Progenitor cell of endocrine pancreas (in vitro differentiated cells): Measurements from ENCODE around the gene RFC3. TPM values are rescaled to one million over a fixed set of nuclear protein-coding genes. Genes with fewer than 3 reads are reported as not detected.

Experiments used
- DNase-seq: peaks from one replicate; pipeline ENCODE4 v3.0.0; 2021; ENCODE audit warnings: low spot score; ENCODE audit not compliant: unreplicated experiment
- H3K27ac Mint-ChIP-seq: 2 replicates; pipeline ENCODE4 v1.8.0; 2021; ENCODE audit warnings: mild to moderate bottlenecking, moderate library complexity, mixed read lengths
- H3K27me3 Mint-ChIP-seq: 2 replicates; pipeline ENCODE4 v1.8.0; 2021; ENCODE audit warnings: mixed read lengths
- H3K36me3 Mint-ChIP-seq: 2 replicates; pipeline ENCODE4 v1.8.0; 2022; ENCODE audit warnings: mixed read lengths; ENCODE audit not compliant: insufficient read depth
- H3K4me1 Mint-ChIP-seq: 2 replicates; pipeline ENCODE4 v1.8.0; 2021; ENCODE audit warnings: low read depth, mixed read lengths
- H3K4me3 Mint-ChIP-seq: 2 replicates; pipeline ENCODE4 v1.8.0; 2021; ENCODE audit warnings: low read depth, mild to moderate bottlenecking, moderate library complexity, mixed read lengths
- H3K9me3 Mint-ChIP-seq: 2 replicates; pipeline ENCODE4 v1.8.0; 2021; ENCODE audit warnings: low read depth, mixed read lengths
- total RNA-seq: library from RNA; stranded (reverse); gene quantifications from 2 replicates; pipeline ENCODE4 v1.2.1, GENCODE V29; 2021
- TF ChIP-seq, protein P1 (sequence below): fragments of 200-600 bp; sonication (generic); IDR thresholded peaks from one replicate; pipeline ENCODE4 v1.5.0; 2021; ENCODE audit warnings: antibody characterized with exemption, mild to moderate bottlenecking; ENCODE audit not compliant: unreplicated experiment

RFC3 gene
- total RNA-seq, 1 donor from 2014 or later, result 21.1 TPM

DNA sequence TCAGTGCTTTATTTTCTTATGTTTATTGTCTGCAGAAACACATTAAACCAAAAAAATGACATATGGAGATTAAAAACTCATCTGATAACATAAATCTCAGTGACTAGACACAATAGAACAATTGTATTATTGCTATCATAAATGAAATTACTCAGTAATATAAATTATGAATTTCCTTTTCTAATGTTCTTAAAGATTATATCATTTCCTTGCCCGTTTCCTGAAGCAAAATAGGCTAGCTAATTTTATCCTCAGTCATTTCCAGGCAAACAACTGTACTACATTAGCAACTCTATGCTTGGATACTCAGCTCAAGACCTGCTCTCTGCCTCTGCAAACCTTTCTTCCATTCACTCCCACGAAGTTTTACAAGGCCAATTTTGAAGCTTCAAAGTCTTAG is 61.2 kb downstream of the RFC3 start:
- peaks cover 5% of the 10 kb centered on the region for H3K9me3 Mint-ChIP-seq
- no peak for DNase-seq
- H3K4me1 Mint-ChIP-seq, result peaks cover 8% of the 10 kb centered on the region
- H3K4me3 Mint-ChIP-seq, result no peak overlapping the region
- TF ChIP-seq, protein P1, sequence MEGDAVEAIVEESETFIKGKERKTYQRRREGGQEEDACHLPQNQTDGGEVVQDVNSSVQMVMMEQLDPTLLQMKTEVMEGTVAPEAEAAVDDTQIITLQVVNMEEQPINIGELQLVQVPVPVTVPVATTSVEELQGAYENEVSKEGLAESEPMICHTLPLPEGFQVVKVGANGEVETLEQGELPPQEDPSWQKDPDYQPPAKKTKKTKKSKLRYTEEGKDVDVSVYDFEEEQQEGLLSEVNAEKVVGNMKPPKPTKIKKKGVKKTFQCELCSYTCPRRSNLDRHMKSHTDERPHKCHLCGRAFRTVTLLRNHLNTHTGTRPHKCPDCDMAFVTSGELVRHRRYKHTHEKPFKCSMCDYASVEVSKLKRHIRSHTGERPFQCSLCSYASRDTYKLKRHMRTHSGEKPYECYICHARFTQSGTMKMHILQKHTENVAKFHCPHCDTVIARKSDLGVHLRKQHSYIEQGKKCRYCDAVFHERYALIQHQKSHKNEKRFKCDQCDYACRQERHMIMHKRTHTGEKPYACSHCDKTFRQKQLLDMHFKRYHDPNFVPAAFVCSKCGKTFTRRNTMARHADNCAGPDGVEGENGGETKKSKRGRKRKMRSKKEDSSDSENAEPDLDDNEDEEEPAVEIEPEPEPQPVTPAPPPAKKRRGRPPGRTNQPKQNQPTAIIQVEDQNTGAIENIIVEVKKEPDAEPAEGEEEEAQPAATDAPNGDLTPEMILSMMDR, result no peak
- no peak overlapping the region for H3K27ac Mint-ChIP-seq
- no peaks in the 10 kb centered on the region for H3K36me3 Mint-ChIP-seq
- no peaks in the 10 kb centered on the region for H3K27me3 Mint-ChIP-seq

DNA sequence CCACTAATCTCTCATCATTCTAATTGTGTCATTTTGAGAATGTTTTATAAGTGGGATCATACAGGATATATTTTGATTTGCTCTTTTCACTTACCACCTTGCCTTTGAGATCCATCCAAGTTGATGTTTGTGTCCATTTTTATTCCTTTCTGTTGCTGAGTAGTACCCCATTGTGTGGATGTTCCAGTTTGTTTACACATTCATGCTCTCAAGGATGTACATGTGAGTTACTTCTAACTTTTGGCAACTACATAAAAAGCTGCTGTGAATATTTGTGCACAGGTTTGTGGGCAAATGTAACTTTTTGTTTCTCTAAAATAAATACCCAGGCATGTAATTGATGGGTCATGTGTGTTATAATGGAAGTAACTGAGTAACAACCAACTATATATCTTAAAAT is 64.9 kb downstream of the RFC3 start:
- no peak overlapping the region for H3K4me3 Mint-ChIP-seq
- no peak overlapping the region for H3K27ac Mint-ChIP-seq
- peaks cover 2% of the 10 kb centered on the region for H3K36me3 Mint-ChIP-seq
- no peak for DNase-seq
- TF ChIP-seq, protein P1, result no peak
- H3K4me1 Mint-ChIP-seq, result no peaks in the 10 kb centered on the region
- H3K27me3 Mint-ChIP-seq, result no peaks in the 10 kb centered on the region
- peaks cover 5% of the 10 kb centered on the region for H3K9me3 Mint-ChIP-seq

DNA sequence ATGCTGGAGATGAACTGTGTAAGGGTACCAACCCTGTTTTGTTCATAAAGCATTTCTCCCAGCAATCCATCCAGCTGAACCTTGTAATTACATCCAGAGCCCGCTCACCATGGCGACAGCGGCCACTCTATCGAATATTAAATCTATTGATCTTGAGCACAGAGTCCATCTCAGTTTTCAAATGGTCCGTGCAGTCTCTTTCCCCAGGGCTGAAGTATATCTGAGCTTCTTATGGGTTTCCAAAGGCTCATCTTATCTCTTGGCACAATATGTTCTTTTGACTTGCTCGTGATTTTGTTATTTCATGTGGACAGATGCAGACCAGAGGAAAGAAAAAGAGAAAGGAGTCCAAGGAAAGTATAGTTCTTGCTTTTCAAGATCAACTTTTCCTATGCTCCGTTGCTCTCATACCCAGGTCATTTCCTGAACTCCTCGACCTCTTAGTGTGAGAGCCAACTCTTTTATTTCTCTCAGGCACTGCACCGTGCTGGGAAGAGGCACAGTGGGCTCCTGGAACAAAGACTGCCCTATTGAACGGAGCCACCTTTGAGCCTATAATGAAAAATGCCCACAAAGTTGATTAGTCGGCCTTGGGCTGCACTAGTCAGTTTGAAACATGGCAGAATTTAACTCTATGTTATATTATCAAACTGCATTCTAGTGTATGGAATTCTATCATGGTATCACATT is 66.7 kb downstream of the RFC3 start:
- Mint-ChIP-seq H3K4me1 (no peaks in the 10 kb centered on the region), H3K27ac (peak overlapping the region; percentile 45)
- TF ChIP-seq, protein P1, result no peak

More for the DNA sequence above, 66.7 kb downstream of the RFC3 start:
- H3K4me3 Mint-ChIP-seq, result no peak overlapping the region
- H3K36me3 Mint-ChIP-seq, result peaks cover 2% of the 10 kb centered on the region
- no peak for DNase-seq
- no peaks in the 10 kb centered on the region for H3K27me3 Mint-ChIP-seq
- peaks cover 5% of the 10 kb centered on the region for H3K9me3 Mint-ChIP-seq
